Esophagus mucosa (tissue), 1 donor: ENCODE measurements around the gene ZBTB2. TPM values are rescaled to one million over a fixed set of nuclear protein-coding genes. Genes with fewer than 3 reads are reported as not detected.

Experiments used
- ATAC-seq: fragments of 200-7000 bp; cut with Tn5 transposase; one replicate; pipeline ENCODE4 v1.9.1; 2020
- total RNA-seq: library from RNA; stranded (reverse); gene quantifications from one replicate; pipeline ENCODE4 v1.2.4, GENCODE V29; 2023
- donor health status: DM: yes; HTN: yes; CAD: no.

ZBTB2 gene
- total RNA-seq, result 5.3 TPM

- ATAC-seq, result no peak
Observed at GRCh38 chr6:151391471-151392413, at the start of gene ZBTB2. Gene ZBTB2, minus strand, starts transcription at chr6:151391559. Its CDS starts 17,922 bp downstream, at chr6:151373637.

- ATAC-seq, result no peak
Observed at GRCh38 chr6:151440930-151441329, 49.6 kb upstream of the ZBTB2 start.

GRCh38 chr6:151440498-151440897 is 49.1 kb upstream of the ZBTB2 start:
- ATAC-seq, result no peak

GRCh38 chr6:151437401-151437800 is 46.0 kb upstream of the ZBTB2 start:
- ATAC-seq, result no peak

GRCh38 chr6:151436802-151437201 is 45.4 kb upstream of the ZBTB2 start:
- no peak for ATAC-seq

- no peak for ATAC-seq
Observed at GRCh38 chr6:151436300-151436699, 44.9 kb upstream of the ZBTB2 start.

- ATAC-seq, result no peak
Observed at GRCh38 chr6:151434369-151434768, 43.0 kb upstream of the ZBTB2 start.

- no peak for ATAC-seq
Observed at GRCh38 chr6:151432651-151433050, 41.3 kb upstream of the ZBTB2 start.

- ATAC-seq, result no peak
Observed at GRCh38 chr6:151431337-151431736, 40.0 kb upstream of the ZBTB2 start.

GRCh38 chr6:151430886-151431285 is 39.5 kb upstream of the ZBTB2 start:
- ATAC-seq, result no peak

GRCh38 chr6:151428093-151428735 is 36.9 kb upstream of the ZBTB2 start:
- ATAC-seq, result no peak

GRCh38 chr6:151425561-151425960 is 34.2 kb upstream of the ZBTB2 start:
- ATAC-seq, result peak; percentile 95

GRCh38 chr6:151422981-151423380 is 31.6 kb upstream of the ZBTB2 start:
- ATAC-seq, result no peak

- ATAC-seq, result no peak
Observed at GRCh38 chr6:151417477-151417876, 26.1 kb upstream of the ZBTB2 start.

GRCh38 chr6:151414641-151415260 is 23.4 kb upstream of the ZBTB2 start:
- no peak for ATAC-seq

GRCh38 chr6:151413372-151414145 is 22.2 kb upstream of the ZBTB2 start:
- no peak for ATAC-seq

GRCh38 chr6:151412909-151413308 is 21.6 kb upstream of the ZBTB2 start:
- ATAC-seq, result no peak

- ATAC-seq, result no peak
Observed at GRCh38 chr6:151409679-151410078, 18.3 kb upstream of the ZBTB2 start.

- ATAC-seq, result no peak
Observed at GRCh38 chr6:151409260-151409659, 17.9 kb upstream of the ZBTB2 start.

GRCh38 chr6:151408858-151409257 is 17.5 kb upstream of the ZBTB2 start:
- ATAC-seq, result no peak

GRCh38 chr6:151403919-151404308 is 12.6 kb upstream of the ZBTB2 start:
- no peak for ATAC-seq

GRCh38 chr6:151402228-151402627 is 10.9 kb upstream of the ZBTB2 start:
- ATAC-seq, result no peak

GRCh38 chr6:151400473-151400872 is 9.1 kb upstream of the ZBTB2 start:
- no peak for ATAC-seq
